Measurements from ENCODE around the gene NEMP2.

DNA sequence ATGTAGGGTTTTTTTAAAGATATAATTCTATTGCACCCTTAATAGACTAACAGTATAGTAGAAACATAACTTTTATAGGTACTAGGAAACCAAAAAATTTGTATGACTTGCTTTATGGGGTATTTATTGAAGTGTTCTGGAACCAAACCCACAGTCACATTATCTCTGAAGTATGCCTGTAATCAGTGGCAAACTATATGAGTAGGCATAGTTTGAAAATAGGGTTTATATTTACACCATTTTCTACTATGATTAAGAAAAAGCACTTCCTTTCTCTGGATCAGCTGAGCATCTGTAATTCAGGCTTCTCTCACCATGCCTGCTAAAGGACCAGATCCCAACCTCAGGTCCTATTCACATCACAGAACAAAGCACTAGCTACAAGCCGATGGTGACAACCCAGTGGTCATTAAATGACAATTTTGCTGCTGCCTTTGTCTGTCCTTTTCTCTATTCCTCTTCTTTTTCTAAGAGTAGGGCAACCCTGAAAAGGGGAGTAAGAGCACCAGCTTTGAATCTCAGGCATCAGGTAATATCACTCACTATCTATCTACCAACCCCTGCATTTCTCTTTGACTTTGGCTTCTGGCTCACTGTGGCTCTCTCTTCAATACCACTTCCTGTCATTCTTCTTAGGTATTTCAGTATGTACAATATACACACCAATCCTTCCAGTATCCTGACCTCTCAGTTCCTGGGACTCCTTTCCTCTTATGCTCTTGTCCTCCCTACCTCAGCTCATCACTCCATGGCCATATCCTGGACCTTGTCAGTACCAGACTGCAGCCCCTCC is 14.4 kb downstream of the NEMP2 start:
- TF ChIP-seq BRCA1 (IDR thresholded peaks at IDR 0.05; ENCODE audit: low read depth, low read length): no peak
- no peak for TF ChIP-seq EP300 (IDR thresholded peaks at IDR 0.05; ENCODE audit: borderline replicate concordance in 1 of 2, low read depth in 2 of 2, low read length in 2 of 2)
- TF ChIP-seq HDAC6 (IDR thresholded peaks at IDR 0.05; ENCODE audit: low read depth, low read length): no peak
- TF ChIP-seq POLR2AphosphoS5 (IDR thresholded peaks at IDR 0.05; ENCODE audit: low read depth, low read length): no peak
- no peak for TF ChIP-seq CTCF (IDR thresholded peaks at IDR 0.05; ENCODE audit: control extremely low read depth in 1 of 3, insufficient read depth in 1 of 3, low read depth in 1 of 3, low read length in 3 of 3)
- TF ChIP-seq EGR1 (IDR thresholded peaks at IDR 0.05; ENCODE audit: borderline replicate concordance, low read depth, low read length): no peak
- TF ChIP-seq BACH1 (IDR thresholded peaks at IDR 0.05; ENCODE audit: low read length): no peak
- TF ChIP-seq RFX5 (IDR thresholded peaks at IDR 0.05; ENCODE audit: borderline replicate concordance, low read depth, low read length): no peak

All from H1 (cell line).